Coronary artery (tissue), 2 donors: ENCODE results near the gene ABCC4.

Experiments used
- DNase-seq: peaks from one replicate; pipeline ENCODE4 v3.0.0-alpha.2; 2017; ENCODE audit warnings: low spot score
- H3K27ac ChIP-seq, 2 donors: fragments of 200-600 bp; sonication (generic); one replicate each; pipeline ENCODE4 v1.5.1; 2016 to 2019
- H3K4me3 ChIP-seq: fragments of 200-600 bp; sonication (generic); 2 replicates; pipeline ENCODE4 v1.5.1; 2016; ENCODE audit warnings: mild to moderate bottlenecking, moderate library complexity
- TF ChIP-seq, protein P1 (sequence below): fragments of 200-600 bp; sonication (generic); IDR thresholded peaks from one replicate; pipeline ENCODE4 v1.5.1; 2019; ENCODE audit warnings: antibody characterized with exemption

The ABCC4 gene

DNA sequence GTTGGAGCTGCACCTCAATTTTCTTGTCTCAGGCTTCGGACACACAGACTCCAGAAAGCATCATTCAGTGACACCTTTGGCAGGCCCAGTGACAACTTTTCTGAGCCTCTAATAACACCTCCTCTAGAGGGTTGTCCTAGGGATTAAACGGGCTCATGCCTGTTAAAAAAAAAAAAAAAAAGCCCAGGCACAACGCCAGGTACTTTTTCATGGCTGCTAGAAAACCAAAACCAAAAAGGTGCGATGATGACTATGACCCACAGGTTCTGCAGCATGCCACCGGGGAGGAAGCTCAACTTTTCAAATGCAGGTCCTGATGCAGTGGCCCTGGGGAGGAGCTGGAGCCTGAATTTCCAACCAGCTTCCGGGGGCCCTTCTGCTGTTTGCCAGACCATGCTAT, 184.2 kb downstream of the ABCC4 start:
- DNase-seq, result no peak
- no peak overlapping the region for H3K4me3 ChIP-seq
- H3K27ac ChIP-seq, result no peak overlapping the region
- TF ChIP-seq, protein P1, sequence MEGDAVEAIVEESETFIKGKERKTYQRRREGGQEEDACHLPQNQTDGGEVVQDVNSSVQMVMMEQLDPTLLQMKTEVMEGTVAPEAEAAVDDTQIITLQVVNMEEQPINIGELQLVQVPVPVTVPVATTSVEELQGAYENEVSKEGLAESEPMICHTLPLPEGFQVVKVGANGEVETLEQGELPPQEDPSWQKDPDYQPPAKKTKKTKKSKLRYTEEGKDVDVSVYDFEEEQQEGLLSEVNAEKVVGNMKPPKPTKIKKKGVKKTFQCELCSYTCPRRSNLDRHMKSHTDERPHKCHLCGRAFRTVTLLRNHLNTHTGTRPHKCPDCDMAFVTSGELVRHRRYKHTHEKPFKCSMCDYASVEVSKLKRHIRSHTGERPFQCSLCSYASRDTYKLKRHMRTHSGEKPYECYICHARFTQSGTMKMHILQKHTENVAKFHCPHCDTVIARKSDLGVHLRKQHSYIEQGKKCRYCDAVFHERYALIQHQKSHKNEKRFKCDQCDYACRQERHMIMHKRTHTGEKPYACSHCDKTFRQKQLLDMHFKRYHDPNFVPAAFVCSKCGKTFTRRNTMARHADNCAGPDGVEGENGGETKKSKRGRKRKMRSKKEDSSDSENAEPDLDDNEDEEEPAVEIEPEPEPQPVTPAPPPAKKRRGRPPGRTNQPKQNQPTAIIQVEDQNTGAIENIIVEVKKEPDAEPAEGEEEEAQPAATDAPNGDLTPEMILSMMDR, result no peak

DNA sequence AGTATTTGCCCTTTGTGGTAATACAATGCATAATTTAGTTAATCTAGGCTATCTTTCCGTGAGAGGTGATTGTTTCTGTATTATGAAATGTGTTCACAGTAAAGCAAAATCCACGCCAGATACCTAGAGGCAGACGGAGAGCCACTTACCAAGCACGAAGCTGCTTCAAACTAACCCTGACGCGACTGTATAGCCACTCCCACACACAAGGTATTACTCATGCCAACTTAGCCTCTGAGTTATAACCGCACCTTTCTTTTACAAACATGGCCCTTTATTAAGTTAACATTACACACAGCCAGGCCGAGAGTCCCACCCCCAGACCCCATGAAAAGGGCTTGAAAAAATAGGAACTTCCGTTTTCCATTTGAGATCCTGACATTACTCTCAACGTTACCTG, 185.7 kb downstream of the ABCC4 start:
- H3K4me3 ChIP-seq, result no peak overlapping the region
- TF ChIP-seq, protein P1, result no peak
- no peak for DNase-seq
- H3K27ac ChIP-seq, result no peak overlapping the region

DNA sequence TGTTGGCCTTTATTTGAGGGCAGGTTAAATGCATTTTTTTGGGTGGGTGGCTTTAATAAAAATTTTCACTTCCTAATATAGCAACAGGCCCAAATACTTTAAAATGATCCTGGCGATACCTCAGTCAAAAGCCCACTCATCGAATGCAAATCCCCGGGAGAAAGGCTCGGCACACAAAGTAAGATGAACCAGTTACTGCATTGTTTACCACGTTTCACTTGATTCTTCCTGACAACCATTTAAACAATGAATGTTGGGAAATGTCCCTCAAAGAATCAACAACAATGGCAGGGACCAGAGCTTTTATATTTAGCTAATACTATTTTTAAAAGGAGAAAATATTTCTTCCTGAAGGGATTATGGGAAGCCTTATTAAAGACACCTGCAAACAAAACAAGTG, 187.7 kb downstream of the ABCC4 start:
- Histone ChIP-seq H3K4me3 (no peak overlapping the region), H3K27ac (no peak overlapping the region)
- TF ChIP-seq, protein P1, result no peak
- no peak for DNase-seq

DNA sequence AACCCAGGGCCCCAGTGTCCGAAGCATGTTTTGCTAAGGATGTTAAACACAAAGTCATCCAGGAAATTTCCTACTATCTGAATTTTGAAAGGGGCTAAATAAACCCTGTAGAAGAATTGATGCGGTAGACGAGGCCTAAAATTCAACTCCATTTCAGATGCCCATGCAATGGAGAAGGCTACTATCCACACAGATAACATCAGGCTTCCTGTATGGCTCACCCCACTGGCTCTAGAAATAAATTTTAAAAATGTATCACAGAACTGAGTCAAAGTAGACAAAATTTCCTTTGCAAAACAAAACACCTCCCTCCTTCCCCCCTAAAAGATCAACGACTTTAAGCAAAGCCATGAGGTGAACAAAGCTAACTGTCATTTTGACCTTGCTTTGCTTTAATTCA, 188.4 kb downstream of the ABCC4 start:
- H3K4me3 ChIP-seq, result no peak overlapping the region
- H3K27ac ChIP-seq, result no peak overlapping the region
- DNase-seq, result no peak
- TF ChIP-seq, protein P1, result no peak

DNA sequence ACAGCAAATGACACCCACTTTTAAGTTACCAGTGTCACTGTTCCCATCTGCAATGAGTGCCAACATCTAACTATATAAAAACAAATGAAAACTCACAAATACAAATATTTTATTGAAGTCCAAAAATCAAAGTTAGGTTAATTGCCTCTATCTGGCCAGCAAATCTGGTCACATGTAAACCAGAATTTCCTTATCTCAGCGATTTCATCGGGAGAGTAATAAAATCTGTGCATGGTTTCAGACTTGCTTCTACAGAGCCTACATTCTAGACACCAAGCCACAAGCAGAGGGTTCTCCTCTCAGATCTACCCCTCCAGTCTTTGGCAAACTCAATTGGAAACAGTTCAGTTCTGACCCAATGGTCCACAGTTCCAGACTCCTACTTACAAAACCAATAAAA, 189.6 kb downstream of the ABCC4 start:
- Histone ChIP-seq H3K27ac (no peak overlapping the region), H3K4me3 (no peak overlapping the region)
- no peak for DNase-seq
- TF ChIP-seq, protein P1, result no peak

DNA sequence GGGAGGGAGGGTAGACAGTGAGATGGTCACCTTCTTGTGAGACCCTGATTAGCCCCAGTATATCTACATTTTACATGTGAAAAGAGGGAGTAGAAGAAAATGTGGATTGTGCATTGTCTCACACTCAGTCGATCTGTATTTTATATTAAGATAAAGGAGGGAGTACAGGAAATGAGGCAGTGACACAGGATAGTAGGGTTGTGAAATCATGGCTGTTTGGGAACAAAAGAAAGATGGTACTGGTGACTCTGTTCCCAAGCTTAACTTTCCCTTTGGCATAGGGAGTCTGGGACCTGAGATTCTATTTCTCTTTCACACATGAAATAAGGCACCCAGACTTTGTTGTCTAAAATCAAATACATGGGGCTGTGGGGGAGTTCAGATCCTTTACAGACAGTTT, 194.7 kb downstream of the ABCC4 start:
- no peak for DNase-seq
- TF ChIP-seq, protein P1, result no peak
- Histone ChIP-seq H3K27ac (no peak overlapping the region), H3K4me3 (no peak overlapping the region)

DNA sequence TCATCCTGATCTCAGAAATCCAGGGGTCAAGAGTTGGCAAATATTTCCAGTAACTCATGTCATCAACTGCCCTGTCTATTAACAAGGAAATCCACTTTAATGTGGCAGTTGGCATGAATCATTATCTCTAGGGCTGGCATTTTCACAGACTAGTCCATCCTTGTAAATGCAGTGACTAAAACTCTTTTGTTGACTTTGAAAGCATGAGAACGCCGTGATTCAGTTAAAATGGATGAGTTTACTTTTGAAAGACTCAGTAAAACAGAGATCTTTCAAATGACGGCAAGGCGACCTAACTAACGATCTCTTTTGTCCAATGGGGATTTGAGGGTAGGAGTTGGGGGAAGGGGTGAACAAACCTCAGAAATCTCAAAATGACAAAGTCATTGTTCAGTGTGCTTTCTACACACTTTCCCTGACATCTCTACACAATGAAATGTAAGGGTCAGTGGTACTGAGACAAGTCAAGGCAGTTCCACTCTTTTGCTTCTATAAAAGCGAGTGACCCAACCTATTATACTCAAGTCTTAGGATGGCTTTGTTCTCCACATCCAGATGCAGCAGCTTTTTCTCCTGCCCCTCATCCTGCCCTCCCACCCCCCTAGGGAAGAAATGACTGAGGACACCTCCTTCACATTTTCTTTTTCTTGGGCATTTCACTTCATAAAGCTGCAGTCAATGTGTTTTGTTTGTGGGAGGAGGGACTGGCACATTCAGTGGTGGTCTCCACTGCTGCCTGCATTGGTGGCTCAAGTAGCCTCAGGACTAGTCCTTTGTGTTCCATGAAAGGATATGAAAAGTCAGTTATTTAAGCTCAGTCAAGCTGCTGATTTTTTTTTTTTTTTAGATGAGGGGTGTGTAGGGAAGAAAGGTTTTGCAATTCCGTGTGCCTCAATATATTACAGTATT, 200.5 kb downstream of the ABCC4 start:
- TF ChIP-seq, protein P1, result no peak
- no peak overlapping the region for H3K4me3 ChIP-seq
- H3K27ac ChIP-seq, result no peak overlapping the region
- DNase-seq, result no peak
